ENCODE results near the gene OSBPL10.

Gene OSBPL10

GRCh38 chr3:31728403-31728802, 252.7 kb downstream of the OSBPL10 start:
- no peak for DNase-seq

DNA sequence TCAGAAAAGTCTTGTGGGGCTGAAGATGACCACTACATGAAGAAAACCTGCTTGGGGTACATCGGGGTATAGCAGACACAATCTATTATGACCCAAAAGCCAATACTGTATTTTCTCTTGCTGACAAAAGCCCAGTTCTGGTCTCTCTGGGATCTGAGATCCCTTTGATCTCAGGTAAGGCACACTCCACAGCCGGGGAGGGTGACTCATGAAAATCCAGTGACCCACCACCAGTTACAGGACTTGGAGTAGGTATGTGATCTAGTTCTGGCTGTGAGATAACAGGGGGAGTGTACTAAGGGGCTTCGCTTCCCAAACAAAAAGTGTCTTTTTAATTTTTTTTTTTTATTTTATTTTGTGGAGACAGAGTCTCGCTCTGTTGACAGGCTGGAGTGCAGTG, 255.1 kb downstream of the OSBPL10 start:
- DNase-seq = no peak

DNA sequence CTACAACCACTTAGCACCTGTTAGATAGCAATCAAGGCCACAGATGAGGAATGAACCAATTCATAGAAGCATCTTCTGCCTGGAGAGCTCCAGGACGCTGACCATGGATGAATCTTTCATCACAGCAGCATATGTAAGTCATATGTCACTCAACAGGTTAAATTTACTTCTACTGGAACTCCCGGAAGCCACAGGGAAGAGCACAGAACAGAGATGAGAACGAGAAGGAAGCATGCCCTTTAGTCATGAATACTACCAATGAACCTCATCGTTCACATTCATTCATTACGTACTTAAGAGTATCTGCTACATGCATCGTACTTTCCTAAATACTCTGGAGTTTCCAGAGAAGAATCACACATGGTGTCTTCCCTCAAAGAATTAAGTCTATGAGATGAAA, 255.5 kb downstream of the OSBPL10 start:
- no peak for DNase-seq

GRCh38 chr3:31724651-31725050, 256.4 kb downstream of the OSBPL10 start:
- DNase-seq = peak in 1 of 2 experiments; percentile 25

GRCh38 chr3:31724116-31724515, 256.9 kb downstream of the OSBPL10 start:
- DNase-seq = no peak

GRCh38 chr3:31723701-31724100, 257.4 kb downstream of the OSBPL10 start:
- DNase-seq = no peak

- DNase-seq = no peak
These were observed 259.4 kb downstream of the OSBPL10 start for GRCh38 chr3:31721676-31722075.

GRCh38 chr3:31714495-31715280, 266.4 kb downstream of the OSBPL10 start:
- DNase-seq = no peak

DNA sequence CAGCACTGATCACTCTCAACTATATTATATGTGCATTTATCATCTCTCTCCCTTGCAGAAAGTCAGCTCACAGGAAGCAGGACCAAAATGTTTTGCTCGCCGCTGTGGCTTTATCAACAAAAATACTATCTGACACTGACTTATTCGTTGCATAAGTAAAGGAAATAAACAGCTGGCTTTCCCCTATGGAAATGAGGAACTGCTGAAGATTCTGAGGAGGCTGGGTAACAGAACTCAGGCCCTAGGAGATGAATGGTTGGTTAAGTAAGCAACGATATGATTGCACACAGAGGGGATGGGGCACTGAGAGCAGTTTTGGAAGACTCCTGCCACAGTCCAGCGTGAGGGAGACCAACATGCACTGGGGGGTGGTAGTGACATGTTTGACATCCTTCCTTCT, 267.2 kb downstream of the OSBPL10 start:
- DNase-seq = no peak

DNA sequence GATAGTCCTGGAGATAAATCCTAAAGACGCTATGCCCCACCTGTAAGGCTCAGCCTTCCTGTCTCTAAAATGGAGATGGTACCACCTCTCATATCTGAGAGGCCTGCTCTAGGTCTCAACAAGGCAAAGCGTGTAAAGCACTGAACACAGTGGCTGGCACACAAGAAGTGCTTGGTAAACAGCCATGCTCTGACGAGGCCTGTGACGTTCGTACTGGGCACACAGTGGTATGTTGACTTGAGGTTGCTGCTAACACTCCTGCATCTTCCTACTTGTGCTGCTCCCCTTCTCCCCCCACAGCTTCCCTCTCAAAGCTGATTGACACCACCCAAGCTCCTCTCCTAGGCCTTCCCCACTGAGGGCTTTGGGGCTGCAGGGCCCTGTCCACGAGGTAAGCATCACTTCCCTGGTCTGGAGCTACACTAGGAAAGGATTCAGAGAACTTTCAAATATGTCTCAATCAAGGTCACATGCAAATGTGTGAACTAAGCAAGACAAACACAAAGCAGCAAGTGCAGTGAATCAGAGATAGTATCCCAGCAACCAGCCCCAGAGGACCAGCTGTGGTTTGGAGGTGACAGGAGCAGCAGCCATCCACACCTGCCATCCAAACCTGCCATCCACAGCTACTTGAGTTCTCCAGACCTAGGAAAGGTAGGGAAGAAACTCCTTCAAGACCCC, 270.8 kb downstream of the OSBPL10 start:
- DNase-seq = no peak

DNA sequence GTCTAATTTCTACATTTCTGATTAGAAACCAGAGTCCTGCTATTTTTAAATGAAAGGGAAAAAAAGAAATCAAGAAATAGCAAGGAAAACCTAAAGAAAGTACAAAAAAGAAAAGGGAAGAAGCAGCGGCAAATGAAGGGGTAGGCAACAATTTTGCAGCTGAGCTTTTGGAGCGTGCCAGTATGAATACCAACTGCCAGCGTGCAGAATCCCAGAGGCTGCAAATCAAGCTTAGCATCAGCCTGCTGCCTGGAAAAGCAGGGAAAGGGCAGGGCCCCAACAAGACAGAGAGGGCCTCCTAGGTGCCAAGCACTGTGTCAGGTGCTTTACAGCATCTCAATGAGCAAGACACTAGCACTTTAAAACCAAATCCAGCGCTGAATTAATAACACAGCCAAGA, 271.5 kb downstream of the OSBPL10 start:
- DNase-seq = no peak

DNA sequence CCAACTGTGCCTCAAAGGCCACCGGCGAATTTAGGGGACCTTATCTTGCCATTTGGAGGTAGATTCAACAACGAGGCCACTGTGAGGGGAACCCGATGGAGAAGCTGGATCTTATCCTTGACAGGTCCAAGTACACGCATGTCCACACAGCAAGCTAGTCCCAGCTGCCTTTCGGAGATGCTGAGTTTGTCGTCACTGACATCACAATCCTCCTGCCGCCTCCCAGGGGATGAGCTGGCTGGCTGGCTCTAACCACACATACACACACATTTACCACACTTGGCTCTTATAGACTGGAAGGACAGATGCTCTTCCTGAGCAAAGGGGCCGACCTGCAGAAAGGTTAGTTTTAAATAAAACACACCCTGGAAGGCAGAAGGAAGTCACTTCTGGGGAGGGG, 272.1 kb downstream of the OSBPL10 start:
- no peak for DNase-seq

- no peak for DNase-seq
These were observed 273.8 kb downstream of the OSBPL10 start for GRCh38 chr3:31707286-31707685.

GRCh38 chr3:31705736-31706135, 275.3 kb downstream of the OSBPL10 start:
- DNase-seq = no peak

DNA sequence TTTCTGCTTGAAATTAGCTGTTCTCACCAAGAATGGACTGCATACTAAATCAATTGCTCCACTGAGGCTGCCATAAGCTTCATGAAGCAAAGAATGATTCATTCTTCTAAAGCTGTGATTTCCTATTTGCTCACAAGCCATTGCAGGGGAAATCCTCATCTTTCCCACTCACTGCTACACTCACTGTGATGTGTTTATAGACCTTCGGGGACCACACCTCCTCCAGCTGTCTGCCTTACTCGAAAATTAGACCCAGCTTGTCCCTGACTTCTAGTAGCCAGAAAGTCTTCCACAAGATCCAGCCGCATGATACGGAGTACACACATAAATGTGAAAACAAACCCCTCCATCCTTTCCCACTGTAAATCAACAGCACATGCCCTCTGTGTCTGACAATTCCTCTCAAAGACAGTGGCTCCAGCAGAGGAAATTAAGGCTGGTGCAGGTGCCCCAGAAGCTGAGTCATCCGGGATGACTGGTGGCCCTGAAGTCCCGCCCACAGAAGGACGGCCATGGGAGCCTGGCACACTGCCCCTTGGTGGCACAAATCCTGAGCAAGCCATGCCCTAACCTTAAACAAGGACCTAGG, 276.4 kb downstream of the OSBPL10 start:
- DNase-seq = no peak

- no peak for DNase-seq
These were observed 276.9 kb downstream of the OSBPL10 start for GRCh38 chr3:31704156-31704555.

DNA sequence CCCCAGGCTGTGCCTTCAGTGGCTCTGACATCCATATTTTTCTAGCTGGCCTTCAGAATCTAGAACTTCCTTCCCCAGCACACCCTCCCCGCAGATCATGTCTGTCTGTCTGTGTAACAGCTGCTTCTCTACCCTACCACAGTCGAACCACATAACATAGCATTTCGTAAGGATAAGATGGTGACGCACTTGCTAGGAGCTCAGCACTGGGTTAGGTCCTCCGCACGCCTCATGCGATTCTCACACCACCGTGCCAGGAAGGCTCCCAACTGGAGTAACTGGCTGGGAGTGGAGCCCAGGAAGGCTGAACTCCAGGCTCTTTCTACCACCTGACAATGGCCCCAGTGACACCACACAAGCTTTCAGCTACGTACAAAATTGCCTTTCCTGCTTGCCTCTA, 279.8 kb downstream of the OSBPL10 start:
- DNase-seq = no peak

GRCh38 chr3:31699309-31699953, 281.6 kb downstream of the OSBPL10 start:
- DNase-seq = no peak

DNA sequence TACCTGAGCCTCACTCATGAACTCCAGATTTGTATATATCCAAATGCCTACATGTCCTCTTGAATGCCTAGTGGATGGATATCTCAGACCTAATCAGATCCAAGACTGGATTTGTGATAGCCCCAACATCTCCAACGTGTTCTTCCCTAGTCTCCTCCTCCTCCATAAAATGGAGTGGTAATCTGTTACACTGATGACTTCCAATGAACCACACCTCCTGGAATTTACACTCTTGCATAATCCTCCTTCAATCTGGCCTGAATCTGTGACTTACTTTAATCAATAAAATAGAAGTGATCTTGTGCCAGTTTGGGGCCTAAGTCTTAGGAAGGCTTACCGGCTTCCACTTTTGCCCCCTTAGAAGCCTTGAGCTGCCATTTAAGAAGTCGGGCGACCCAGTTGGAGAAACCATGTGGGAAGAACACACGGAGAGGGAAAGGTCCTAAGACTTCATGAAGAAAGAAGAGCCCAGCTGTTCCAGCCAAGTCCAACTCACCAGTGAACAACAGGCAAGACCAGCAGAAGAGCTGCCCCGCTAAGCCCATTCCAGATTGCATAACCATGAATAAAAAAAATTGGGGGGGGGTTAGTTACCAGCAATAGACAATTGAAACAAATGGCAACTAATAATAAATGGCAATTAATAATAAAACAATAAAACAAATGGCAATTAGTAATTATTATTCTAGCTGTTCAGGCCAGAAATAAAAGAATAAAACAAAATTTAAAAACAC, 284.1 kb downstream of the OSBPL10 start:
- no peak for DNase-seq

- no peak for DNase-seq
These were observed 285.1 kb downstream of the OSBPL10 start for GRCh38 chr3:31696009-31696297.

GRCh38 chr3:31695280-31696008, 285.6 kb downstream of the OSBPL10 start:
- peak in 1 of 2 experiments; percentile 31 for DNase-seq

DNA sequence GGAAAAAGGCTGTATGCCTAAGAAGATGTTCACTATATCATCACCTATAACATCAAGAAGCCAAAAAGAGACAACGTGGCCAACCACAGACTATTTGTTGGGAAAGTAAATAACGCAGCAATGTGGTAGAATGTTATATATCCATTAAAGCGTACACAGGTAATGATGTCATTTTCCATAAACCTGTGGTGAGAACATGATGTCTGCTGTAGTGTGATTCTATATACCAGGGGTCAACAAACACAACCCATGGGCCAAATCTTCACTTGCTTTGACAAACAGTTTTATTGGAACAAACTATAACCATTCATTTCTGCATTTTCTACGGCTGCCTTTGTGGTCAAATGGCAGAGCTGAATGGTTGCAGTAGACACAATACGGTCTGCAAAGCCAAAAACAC, 287.7 kb downstream of the OSBPL10 start:
- DNase-seq = no peak

Measured in SW 1271 (cell line).